K562 (cell line): ENCODE results near the gene ROMO1. TPM values are rescaled to one million over a fixed set of nuclear protein-coding genes. Genes with fewer than 3 reads are reported as not detected.

Experiments
- ASH1L ChIP-seq: fragments of 450-650 bp; IDR thresholded peaks from 2 replicates; pipeline ENCODE4 v1.6.1; 2018; ENCODE audit warnings: borderline replicate concordance, mild to moderate bottlenecking, low read depth; ENCODE audit not compliant: partially characterized antibody
- ATF3 ChIP-seq, 2 experiments: fragments of 450-650 bp in 1 of 2; sonication (generic) in 1 of 2; formaldehyde crosslinking in 1 of 2; IDR thresholded peaks in 1 of 2; conservative IDR thresholded peaks in 1 of 2; 2 replicates each; pipeline versions ENCODE4 v1.6.1 to v1.8.1; 2016 to 2023; ENCODE audit warnings: mild to moderate bottlenecking in 2 of 2, moderate library complexity in 2 of 2, inconsistent platforms in 1 of 2, missing genetic modification reagents in 1 of 2
- BCLAF1 ChIP-seq, 2 experiments: fragments of 450-650 bp in 1 of 2; IDR thresholded peaks; 2 replicates each; pipeline ENCODE4 v1.6.1; 2011 to 2017; ENCODE audit warnings: low read depth in 2 of 2, antibody characterized with exemption in 1 of 2, borderline replicate concordance in 1 of 2, low read length in 1 of 2, mild to moderate bottlenecking in 1 of 2, mixed read lengths in 1 of 2; ENCODE audit not compliant: control insufficient read depth in 1 of 2
- CBX1 ChIP-seq: sonication (generic); IDR thresholded peaks from 2 replicates; pipeline ENCODE4 v1.6.1; 2016; ENCODE audit warnings: antibody characterized with exemption, low read depth, mild to moderate bottlenecking
- CBX5 ChIP-seq: IDR thresholded peaks from 2 replicates; pipeline ENCODE4 v1.6.1; 2014; ENCODE audit warnings: low read depth, borderline replicate concordance
- CCAR2 ChIP-seq: fragments of 200-400 bp; formaldehyde crosslinking; IDR thresholded peaks from 2 replicates; pipeline ENCODE4 v1.6.1; 2017; ENCODE audit warnings: mild to moderate bottlenecking, low read depth, low read length
- COPS2 ChIP-seq: fragments of 450-650 bp; conservative IDR thresholded peaks from 2 replicates; pipeline ENCODE4 v1.6.1; 2016; ENCODE audit warnings: mild to moderate bottlenecking, moderate library complexity
- DLX4 ChIP-seq: fragments of 250-450 bp; sonication (Bioruptor Pico); IDR thresholded peaks from 2 replicates; pipeline ENCODE4 v1.6.1; 2021; ENCODE audit warnings: mild to moderate bottlenecking
- EHMT2 ChIP-seq: fragments of 450-650 bp; IDR thresholded peaks from 2 replicates; pipeline ENCODE4 v1.6.1; 2018; ENCODE audit warnings: antibody characterized with exemption
- ELF2 ChIP-seq: fragments of 250-450 bp; sonication (Bioruptor Pico); IDR thresholded peaks from 2 replicates; pipeline ENCODE4 v1.5.0; 2021; ENCODE audit warnings: mild to moderate bottlenecking
- EP400 ChIP-seq: fragments of 450-650 bp; IDR thresholded peaks from 2 replicates; pipeline ENCODE4 v1.6.1; 2017; ENCODE audit warnings: antibody characterized with exemption, mild to moderate bottlenecking, moderate library complexity
- ETV1 ChIP-seq: fragments of 450-650 bp; conservative IDR thresholded peaks from 2 replicates; pipeline ENCODE4 v1.6.1; 2016; ENCODE audit warnings: missing genetic modification characterization, control low read depth, low read depth, missing compliant biosample characterization
- GMEB1 ChIP-seq: fragments of 250-450 bp; sonication (Bioruptor Pico); IDR thresholded peaks from 2 replicates; pipeline ENCODE4 v1.4.0; 2020; ENCODE audit warnings: mild to moderate bottlenecking
- GTF2F1 ChIP-seq: IDR thresholded peaks from 2 replicates; pipeline ENCODE4 v1.6.1; 2011; ENCODE audit warnings: low read depth, low read length, improper control_type of control experiment
- HDAC3 ChIP-seq: fragments of 450-650 bp; IDR thresholded peaks from 2 replicates; pipeline ENCODE4 v1.6.1; 2018; ENCODE audit warnings: borderline replicate concordance, mild to moderate bottlenecking, moderate library complexity; ENCODE audit not compliant: partially characterized antibody
- HDAC8 ChIP-seq: fragments of 450-650 bp; IDR thresholded peaks from 2 replicates; pipeline ENCODE4 v1.6.1; 2016; ENCODE audit warnings: mild to moderate bottlenecking, missing genetic modification characterization, moderate library complexity, missing compliant biosample characterization
- L3MBTL2 ChIP-seq: fragments of 450-650 bp; IDR thresholded peaks from 2 replicates; pipeline ENCODE4 v1.6.1; 2016; ENCODE audit warnings: mild to moderate bottlenecking, moderate library complexity
- PPARD ChIP-seq: fragments of 250-450 bp; sonication (Bioruptor Pico); IDR thresholded peaks from 2 replicates; pipeline ENCODE4 v1.8.0; 2022; ENCODE audit warnings: inconsistent platforms, mild to moderate bottlenecking, moderate library complexity
- PRPF4 ChIP-seq: fragments of 200-400 bp; formaldehyde crosslinking; IDR thresholded peaks from one replicate; pipeline ENCODE4 v1.6.1; 2017; ENCODE audit warnings: low read length, low read depth, mild to moderate bottlenecking; ENCODE audit not compliant: insufficient read depth, poor library complexity, severe bottlenecking
- ZSCAN32 ChIP-seq: fragments of 450-650 bp; formaldehyde crosslinking; IDR thresholded peaks from 2 replicates; pipeline ENCODE4 v1.4.0; 2020; ENCODE audit warnings: mild to moderate bottlenecking, moderate library complexity
- polyA plus RNA-seq, 8 experiments: library from polyadenylated mRNA; depleted of rRNA in 4 of 8; stranded (reverse) in 5 of 8; unstranded in 3 of 8; fragments of >200 nt; fragmentation: Nextera tagmentation in 2 of 8; fragmentation: Illumina TruSeq in 1 of 8; extraction: Ambion mirVana in 2 of 8; extraction: Trizol in 1 of 8; gene quantifications; 2 replicates each; pipeline versions ENCODE4 v1.2.1 to v1.2.3, GENCODE V29; 2011 to 2014; ENCODE audit warnings: inconsistent platforms in 1 of 8, missing spikeins in 1 of 8
- total RNA-seq, 7 experiments: library from RNA; depleted of rRNA in 6 of 7; stranded (reverse); fragments of >200 nt in 6 of 7; fragmentation: Illumina TruSeq in 2 of 7; extraction: Trizol in 2 of 7; gene quantifications; 2 replicates each; pipeline versions ENCODE4 v1.2.1 to v1.2.3, GENCODE V29; 2011 to 2021; ENCODE audit warnings: low replicate concordance in 1 of 7

The ROMO1 gene
- total and polyA plus RNA-seq, 9 of the 15 experiments (the other 6 are each of a cell fraction or from before 2014, with no cell fraction given), result 31.8 to 741 (median 226) TPM

- TF ChIP-seq EHMT2 (no peak), HDAC3 (no peak), GTF2F1 (no peak; the same call in 1 of the 2 replicates), ASH1L (no peak), HDAC8 (tag) (no peak; the same call in 1 of the 2 replicates), BCLAF1 (IDR thresholded peaks at IDR 0.05; ENCODE audit: borderline replicate concordance in 1 of 2, control insufficient read depth in 1 of 2, low read depth in 2 of 2, low read length in 1 of 2) (0 out of 4 replicates have a peak, but pooled peaks of 1 of the 2 experiments have one; percentile 50), PPARD (CRISPR knock-in tag) (no peak), GMEB1 (CRISPR knock-in tag) (peak; percentile 76), DLX4 (CRISPR knock-in tag) (no peak), CCAR2 (no peak), ATF3 (IDR thresholded peaks at IDR 0.05) (no peak), ATF3 (CRISPR knock-in tag; conservative IDR thresholded peaks at IDR 0.05) (no peak), PRPF4 (no peak), L3MBTL2 (peak; percentile 63; the same call in 1 of the 2 replicates), COPS2 (no peak), EP400 (peak; percentile 85), ELF2 (0 out of 2 replicates have a peak, but pooled peaks have one; percentile 34), ZSCAN32 (CRISPR knock-in tag) (no peak), ETV1 (tag) (peak; percentile 45), CBX5 (0 out of 2 replicates have a peak, but pooled peaks have one; percentile 6), CBX1 (no peak)
Measured at GRCh38 chr20:35699127-35699956, at the start of gene ROMO1, which contains the start of gene NFS1 (continued).
